Activated CD8-positive, alpha-beta memory T cell treated with anti-CD3 and anti-CD28 coated beads, Interleukin-2, amount 10 ng/mL, durations not matched to agents 7 days and 5 days (primary cell): Measurements from ENCODE around the gene FBXO42. TPM values are rescaled to one million over a fixed set of nuclear protein-coding genes. Genes with fewer than 3 reads are reported as not detected.

ENCODE experiments used
- ATAC-seq: fragments of 150-1000 bp; cut with Tn5 transposase; one replicate; pipeline ENCODE4 v1.10.0; 2021; ENCODE audit warnings: moderate library complexity
- CTCF ChIA-PET: fragments of 350-600 bp; sonication (Branson Sonifier 250); formaldehyde crosslinking; loops from one replicate; lab custom pipeline; 2021; ENCODE audit warnings: antibody characterized with exemption; lab: Charles Lee
- DNase-seq: peaks from one replicate; pipeline ENCODE4 v3.0.0-alpha.2; 2020
- H3K27ac Mint-ChIP-seq: one replicate; pipeline ENCODE4 v1.8.0; 2021; ENCODE audit warnings: mild to moderate bottlenecking, mixed read lengths
- H3K27me3 Mint-ChIP-seq: one replicate; pipeline ENCODE4 v1.8.0; 2021; ENCODE audit warnings: mixed read lengths
- H3K36me3 Mint-ChIP-seq: one replicate; pipeline ENCODE4 v1.8.0; 2021; ENCODE audit warnings: mild to moderate bottlenecking, mixed read lengths
- H3K4me1 Mint-ChIP-seq: one replicate; pipeline ENCODE4 v1.8.0; 2021; ENCODE audit warnings: mixed read lengths
- H3K4me3 Mint-ChIP-seq: one replicate; pipeline ENCODE4 v1.8.0; 2021; ENCODE audit warnings: mild to moderate bottlenecking, moderate library complexity, mixed read lengths
- H3K9me3 Mint-ChIP-seq: one replicate; pipeline ENCODE4 v1.8.0; 2022; ENCODE audit warnings: low read depth, mixed read lengths
- total RNA-seq, 2 experiments: library from RNA; stranded (reverse); gene quantifications; one replicate each; pipeline ENCODE4 v1.2.3, GENCODE V29; 2021

Gene FBXO42
- 10 to 100 TPM; 17.6 to 19.7 TPM for total RNA-seq

DNA sequence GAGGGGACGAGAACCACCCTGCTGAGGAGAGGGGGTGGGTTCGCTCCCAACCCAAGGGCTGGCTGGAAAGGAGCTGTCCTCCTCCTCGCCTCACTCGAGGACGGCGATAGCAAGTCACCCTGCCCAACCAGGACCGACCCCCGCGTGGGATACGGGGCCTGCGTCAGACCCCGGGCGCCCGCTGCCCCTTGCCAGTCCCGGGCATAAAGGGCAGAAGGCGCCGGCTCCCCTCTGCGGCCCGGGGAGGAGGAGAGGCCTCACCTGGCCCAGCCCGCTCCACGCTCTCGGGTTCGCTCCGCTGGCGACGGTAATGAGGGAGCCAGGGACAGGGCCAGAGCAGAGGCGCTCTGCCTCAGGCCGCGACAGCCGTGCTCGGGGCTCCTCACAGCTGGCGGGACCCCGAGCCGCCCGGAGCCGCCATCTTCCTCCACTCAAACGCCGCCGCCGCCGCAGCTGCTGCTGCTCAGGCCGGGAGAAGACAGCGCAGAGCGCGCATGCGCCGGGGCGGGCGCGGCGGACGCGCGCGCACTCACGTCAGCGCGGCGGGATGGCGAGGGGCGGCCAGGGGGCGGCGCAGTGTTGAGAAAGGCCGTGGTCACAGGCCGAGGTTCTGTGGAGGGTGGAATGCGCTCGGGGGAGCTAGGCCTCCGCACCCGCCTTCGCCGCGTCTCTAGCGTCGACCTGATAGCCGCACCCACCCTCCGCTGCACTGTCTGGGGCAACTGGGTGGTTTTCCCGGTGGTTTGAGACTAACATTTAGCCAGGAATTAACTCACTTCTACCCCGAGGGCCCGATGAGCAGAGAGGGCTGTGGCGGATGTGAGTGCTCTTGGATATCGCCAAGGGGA, at the start of gene FBXO42:
Gene FBXO42 (minus strand): TSS at position 487 of the 848 bp plus-strand sequence. CDS start 37,062 bp downstream, outside the sequence.
- Mint-ChIP-seq H3K4me3 (peak within 1 kb of the TSS; percentile 93), H3K27me3 (no peaks in the 10 kb centered on the region), H3K36me3 (peaks cover 4% of the 10 kb centered on the region), H3K4me1 (peaks cover 23% of the 10 kb centered on the region), H3K27ac (peak within 1 kb of the TSS; percentile 95), H3K9me3 (no peaks in the 10 kb centered on the region)
- CTCF ChIA-PET = interaction anchor here (0.8 to 5.4 kb wide), 9 partner anchors 12 to 560 kb away, joined by 3 to 84 read pairs (median 3); partner anchors contain the start of genes NECAP2 and SZRD1
- DNase-seq (peak; percentile 93), ATAC-seq (peak; percentile 96)

GRCh38 chr1:16398371-16398953, 46.2 kb upstream of the FBXO42 start:
- no peaks in the 10 kb centered on the region for H3K9me3 Mint-ChIP-seq
- DNase-seq = no peak
- no peaks in the 10 kb centered on the region for H3K27me3 Mint-ChIP-seq
- H3K4me1 Mint-ChIP-seq = no peaks in the 10 kb centered on the region
- peak overlapping the region; percentile 24 for H3K27ac Mint-ChIP-seq
- CTCF ChIA-PET = interaction anchor here (0.5 kb wide), 1 partner anchor 802 kb away, joined by 3 read pairs; no protein-coding TSS in a partner anchor
- H3K36me3 Mint-ChIP-seq = peaks cover 21% of the 10 kb centered on the region
- no peak overlapping the region for H3K4me3 Mint-ChIP-seq
- no peak for ATAC-seq

DNA sequence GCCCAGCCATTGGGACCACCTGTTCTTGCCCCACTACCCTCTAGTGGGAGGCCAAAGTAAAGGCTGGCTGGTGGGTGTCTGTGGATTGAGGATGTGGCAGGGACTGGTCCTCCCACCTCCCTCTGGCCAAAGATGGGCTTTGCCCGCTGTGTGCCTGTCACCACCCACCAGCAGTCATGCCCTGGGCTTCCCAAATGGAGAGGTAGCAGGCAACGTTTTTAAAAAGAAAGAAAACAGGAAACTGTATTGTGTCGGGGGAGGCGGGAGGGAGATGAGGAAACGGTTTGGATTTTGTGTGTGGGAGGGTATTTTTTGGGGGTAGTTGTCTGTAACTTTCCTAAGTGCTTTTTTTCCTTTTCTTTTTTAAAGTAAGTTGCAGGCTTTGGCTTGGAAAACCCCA, 44.8 kb upstream of the FBXO42 start:
- Mint-ChIP-seq H3K27ac (peak overlapping the region; percentile 35), H3K27me3 (no peaks in the 10 kb centered on the region), H3K9me3 (no peaks in the 10 kb centered on the region), H3K4me1 (peaks cover 11% of the 10 kb centered on the region), H3K4me3 (no peak overlapping the region), H3K36me3 (peaks cover 30% of the 10 kb centered on the region)
- ATAC-seq (no peak), DNase-seq (no peak)
- CTCF ChIA-PET = no interaction called here

GRCh38 chr1:16396591-16396990, 44.3 kb upstream of the FBXO42 start:
- Mint-ChIP-seq H3K27ac (no peak overlapping the region), H3K27me3 (no peaks in the 10 kb centered on the region), H3K4me3 (no peak overlapping the region), H3K9me3 (no peaks in the 10 kb centered on the region), H3K4me1 (peaks cover 16% of the 10 kb centered on the region), H3K36me3 (peaks cover 30% of the 10 kb centered on the region)
- CTCF ChIA-PET = interaction anchor here (1.0 kb wide), 1 partner anchor 24 kb away, joined by 3 read pairs; no protein-coding TSS in a partner anchor
- no peak for ATAC-seq
- no peak for DNase-seq

- DNase-seq = no peak
- H3K4me3 Mint-ChIP-seq = no peak overlapping the region
- H3K36me3 Mint-ChIP-seq = peaks cover 34% of the 10 kb centered on the region
- no peak overlapping the region for H3K27ac Mint-ChIP-seq
- no peak for ATAC-seq
- no peaks in the 10 kb centered on the region for H3K9me3 Mint-ChIP-seq
- CTCF ChIA-PET = no interaction called here
- no peaks in the 10 kb centered on the region for H3K27me3 Mint-ChIP-seq
- H3K4me1 Mint-ChIP-seq = peaks cover 32% of the 10 kb centered on the region
Measured at GRCh38 chr1:16394977-16395376, 42.7 kb upstream of the FBXO42 start.

- no peak overlapping the region for H3K4me3 Mint-ChIP-seq
- H3K36me3 Mint-ChIP-seq = peaks cover 32% of the 10 kb centered on the region
- CTCF ChIA-PET = interaction anchor here (1.1 to 1.8 kb wide), 2 partner anchors 20 to 46 kb away, joined by 3 to 5 read pairs; partner anchors contain the start of gene NECAP2
- DNase-seq (no peak), ATAC-seq (no peak)
- no peaks in the 10 kb centered on the region for H3K27me3 Mint-ChIP-seq
- H3K4me1 Mint-ChIP-seq = peaks cover 36% of the 10 kb centered on the region
- no peaks in the 10 kb centered on the region for H3K9me3 Mint-ChIP-seq
- peak overlapping the region; percentile 56 for H3K27ac Mint-ChIP-seq
Measured at GRCh38 chr1:16393570-16394521, 41.6 kb upstream of the FBXO42 start.

- Mint-ChIP-seq H3K4me3 (no peak overlapping the region), H3K27ac (peak overlapping the region; percentile 77), H3K4me1 (peaks cover 38% of the 10 kb centered on the region), H3K36me3 (peaks cover 33% of the 10 kb centered on the region), H3K27me3 (no peaks in the 10 kb centered on the region), H3K9me3 (no peaks in the 10 kb centered on the region)
- CTCF ChIA-PET = interaction anchor here (1.8 kb wide), 1 partner anchor 47 kb away, joined by 5 read pairs; the partner anchor contains the start of gene NECAP2
- ATAC-seq (no peak), DNase-seq (no peak)
Measured at GRCh38 chr1:16392740-16393569, 40.7 kb upstream of the FBXO42 start.

DNA sequence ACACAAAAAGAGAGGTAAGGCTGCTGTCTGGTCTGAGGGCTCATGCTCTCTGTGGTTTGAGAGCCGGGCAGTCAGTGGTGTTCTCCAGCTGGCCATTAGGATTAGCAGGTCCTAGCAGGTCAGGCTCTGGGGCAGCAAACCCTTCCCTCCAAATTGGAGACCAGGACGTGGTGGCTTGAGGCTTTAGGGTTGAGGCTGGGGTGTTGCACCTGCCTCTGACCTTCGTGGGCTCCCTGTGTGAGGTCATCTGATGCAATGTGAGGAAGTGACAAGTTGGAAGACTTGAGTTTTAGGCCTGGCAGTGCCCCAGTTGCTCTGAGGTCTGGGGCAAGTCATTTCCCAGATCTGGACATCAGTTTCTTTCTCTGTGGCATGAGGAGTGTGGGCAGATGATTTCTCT, 39.1 kb upstream of the FBXO42 start:
- H3K4me3 Mint-ChIP-seq = no peak overlapping the region
- H3K4me1 Mint-ChIP-seq = peaks cover 50% of the 10 kb centered on the region
- peaks cover 33% of the 10 kb centered on the region for H3K36me3 Mint-ChIP-seq
- DNase-seq = peak; percentile 51
- no peaks in the 10 kb centered on the region for H3K27me3 Mint-ChIP-seq
- peak overlapping the region; percentile 77 for H3K27ac Mint-ChIP-seq
- no peaks in the 10 kb centered on the region for H3K9me3 Mint-ChIP-seq
- CTCF ChIA-PET = interaction anchor here (1.4 to 1.5 kb wide), 2 partner anchors 29 to 34 kb away, joined by 3 to 4 read pairs; no protein-coding TSS in a partner anchor
- ATAC-seq = peak; percentile 56

DNA sequence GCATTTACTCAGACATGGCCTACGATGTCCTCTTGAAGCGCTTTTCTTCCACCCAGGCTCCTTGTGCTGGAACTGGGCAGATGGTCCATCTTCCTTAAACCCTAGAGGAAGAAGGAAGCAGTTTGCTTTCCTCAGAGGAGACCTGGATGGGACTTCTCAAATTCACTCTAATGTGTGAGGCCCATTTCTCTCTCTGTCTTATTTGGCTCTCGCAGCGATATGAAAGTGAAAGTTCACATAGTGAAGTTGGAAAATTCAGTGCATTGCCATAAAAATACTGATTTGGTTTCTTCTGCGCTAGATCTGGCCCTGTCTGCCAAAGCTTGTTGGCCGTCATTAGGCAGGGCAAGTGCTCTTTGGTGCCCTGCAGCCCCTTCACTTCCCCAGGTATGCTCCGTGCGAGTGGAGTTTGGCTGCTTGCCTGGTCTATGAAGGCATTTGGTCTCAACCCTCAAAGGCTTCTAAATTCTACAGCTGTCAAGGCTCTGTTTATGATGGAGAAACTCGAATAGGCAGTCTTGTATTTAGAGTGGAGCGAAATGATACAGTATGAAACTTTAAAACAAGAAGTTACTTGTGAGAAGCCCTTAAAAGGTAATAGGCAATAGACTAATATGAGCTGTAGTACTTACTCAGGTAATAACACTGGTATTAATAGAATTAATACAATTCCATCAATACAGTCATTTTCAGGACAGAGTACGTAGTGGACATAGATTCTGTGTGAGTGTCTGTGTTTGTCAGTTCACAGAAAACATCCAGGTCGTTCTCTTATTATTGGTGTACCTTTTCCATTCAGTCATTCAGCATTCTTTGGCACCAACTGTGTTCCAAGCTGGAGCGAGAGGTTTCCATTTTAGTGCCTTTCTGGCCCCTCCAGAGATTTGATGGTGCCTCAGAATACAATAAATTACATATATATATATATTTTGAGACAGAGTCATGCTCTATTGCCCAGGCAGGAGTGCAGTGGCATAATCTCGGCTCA, 35.2 kb upstream of the FBXO42 start:
- Mint-ChIP-seq H3K27ac (peak overlapping the region; percentile 59), H3K27me3 (no peaks in the 10 kb centered on the region), H3K9me3 (no peaks in the 10 kb centered on the region), H3K36me3 (peaks cover 20% of the 10 kb centered on the region), H3K4me1 (peaks cover 66% of the 10 kb centered on the region), H3K4me3 (peak overlapping the region; percentile 69)
- DNase-seq (no peak), ATAC-seq (peak; percentile 52)
- CTCF ChIA-PET = interaction anchor here (0.9 to 2.9 kb wide), 4 partner anchors 15 to 52 kb away, joined by 3 to 16 read pairs (median 4); partner anchors contain the start of genes FBXO42 and NECAP2

GRCh38 chr1:16386454-16387113, 34.3 kb upstream of the FBXO42 start:
- no peaks in the 10 kb centered on the region for H3K9me3 Mint-ChIP-seq
- CTCF ChIA-PET = interaction anchor here (0.9 to 2.9 kb wide), 3 partner anchors 14 to 53 kb away, joined by 3 to 16 read pairs (median 5); partner anchors contain the start of genes FBXO42 and NECAP2
- peak overlapping the region; percentile 54 for H3K27ac Mint-ChIP-seq
- peak; percentile 45 for ATAC-seq
- peaks cover 60% of the 10 kb centered on the region for H3K4me1 Mint-ChIP-seq
- DNase-seq = no peak
- peaks cover 19% of the 10 kb centered on the region for H3K36me3 Mint-ChIP-seq
- peak overlapping the region; percentile 69 for H3K4me3 Mint-ChIP-seq
- H3K27me3 Mint-ChIP-seq = no peaks in the 10 kb centered on the region
